HG03354 (cell line): ENCODE results near the gene PLAAT5.
"Not testable (repeated sequence)": the region's sequence is repeated elsewhere in the genome, so short reads cannot be mapped to it uniquely, and the experiment has no call there.

Source experiments
- ATAC-seq: cut with Tn5 transposase; IDR thresholded peaks from one replicate; pipeline ENCODE4 v1.9.1; 2021; ENCODE audit warnings: mild to moderate bottlenecking; ENCODE audit not compliant: unreplicated experiment, poor library complexity, severe bottlenecking

The PLAAT5 gene

DNA sequence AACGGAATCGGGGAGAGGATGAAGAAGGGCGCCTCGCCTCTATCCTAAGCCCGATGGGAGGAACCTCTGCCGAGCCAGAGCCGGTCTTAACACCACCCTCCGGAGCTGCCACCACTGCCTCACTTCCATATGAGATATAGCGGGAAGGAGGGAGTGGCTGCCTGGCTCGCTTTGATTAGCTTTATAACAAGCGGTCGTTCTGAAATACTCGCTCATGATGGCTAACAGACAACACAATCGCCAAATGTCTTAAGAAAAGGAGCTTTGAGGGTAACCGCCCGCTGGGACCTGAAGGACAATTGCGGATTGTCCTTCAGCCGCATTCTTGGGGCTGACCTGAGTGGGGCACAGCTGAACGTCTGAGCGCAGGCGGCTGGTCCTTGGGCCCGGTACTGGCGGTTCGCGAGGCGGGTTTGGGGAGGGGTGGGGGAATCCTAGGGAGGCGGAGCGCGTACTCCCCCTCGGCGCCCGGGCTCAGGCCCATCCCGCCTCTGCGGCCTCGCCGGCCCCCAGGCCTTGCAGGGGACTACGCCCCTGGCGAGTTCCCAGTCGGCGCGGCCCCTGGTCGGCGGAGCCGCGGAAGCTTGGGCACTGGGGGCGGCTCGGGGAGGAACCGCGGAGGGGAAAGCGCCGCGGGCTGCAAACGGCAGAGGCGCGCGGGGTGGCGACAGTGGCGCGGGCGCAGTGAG is at the start of gene PLAAT5:
Gene PLAAT5, minus strand, starts transcription at position 617 of the 689 bp plus-strand sequence. Its CDS starts 133 bp downstream, at position 484.
- ATAC-seq = no peak

- no peak for ATAC-seq
Observed at GRCh38 chr11:63537293-63538101, 46.5 kb upstream of the PLAAT5 start.

DNA sequence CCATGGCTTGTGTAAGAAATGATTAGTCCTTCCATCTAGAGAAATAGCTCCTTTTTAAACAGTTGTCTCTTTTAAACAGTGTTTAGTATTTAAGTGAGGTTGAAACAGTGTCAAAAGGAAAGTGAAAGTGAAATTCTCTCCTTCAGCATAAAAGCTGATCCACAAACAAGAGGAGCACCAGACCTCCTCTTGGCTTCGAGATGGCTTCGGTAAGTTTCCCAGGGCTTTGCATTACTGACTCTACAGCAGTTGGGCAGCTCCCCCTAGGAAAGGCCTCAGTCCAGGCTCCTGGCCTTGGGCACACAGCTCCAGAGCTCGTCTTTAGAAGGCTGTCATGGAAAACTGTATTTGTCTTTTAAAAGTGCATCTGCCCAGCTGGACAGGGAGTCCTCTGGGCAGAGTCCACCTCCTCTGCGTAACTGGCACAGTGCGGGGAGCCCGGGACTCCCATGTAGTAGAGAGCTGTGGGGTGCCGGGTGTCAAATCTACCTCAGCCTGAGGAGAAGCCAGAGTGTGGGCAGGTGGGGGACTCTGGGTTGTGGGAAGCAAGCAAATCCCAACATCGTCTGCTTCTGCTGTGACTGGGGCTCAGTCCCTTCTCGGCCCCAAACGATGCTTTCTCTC is 45.8 kb upstream of the PLAAT5 start, which contains the start of gene PLAAT4:
Gene PLAAT4, plus strand, starts transcription at position 140 of the 624 bp plus-strand sequence. Its CDS starts 61 bp downstream, at position 201.
- no peak for ATAC-seq

DNA sequence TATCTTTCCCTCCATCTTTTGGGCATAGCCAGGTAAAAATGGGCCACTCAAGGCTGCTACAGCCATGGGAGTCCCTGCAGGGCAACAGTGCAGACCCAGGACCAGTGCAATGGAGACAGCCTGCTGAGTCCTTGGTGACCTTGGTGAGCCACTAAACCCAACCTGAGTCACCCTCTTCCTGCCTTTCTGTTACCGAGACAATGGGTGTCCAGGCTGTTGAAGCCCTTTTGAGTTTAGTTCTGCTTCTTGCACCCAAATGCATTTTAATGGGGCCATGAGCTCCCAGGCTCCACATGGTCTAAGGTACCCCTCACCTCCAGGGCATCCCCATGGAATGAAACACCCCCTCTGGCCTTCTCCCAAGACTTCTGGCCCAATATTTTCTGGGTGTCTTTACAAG is 44.8 kb upstream of the PLAAT5 start:
- no peak for ATAC-seq

GRCh38 chr11:63534895-63535461 is 44.0 kb upstream of the PLAAT5 start:
- peak; percentile 52 for ATAC-seq

DNA sequence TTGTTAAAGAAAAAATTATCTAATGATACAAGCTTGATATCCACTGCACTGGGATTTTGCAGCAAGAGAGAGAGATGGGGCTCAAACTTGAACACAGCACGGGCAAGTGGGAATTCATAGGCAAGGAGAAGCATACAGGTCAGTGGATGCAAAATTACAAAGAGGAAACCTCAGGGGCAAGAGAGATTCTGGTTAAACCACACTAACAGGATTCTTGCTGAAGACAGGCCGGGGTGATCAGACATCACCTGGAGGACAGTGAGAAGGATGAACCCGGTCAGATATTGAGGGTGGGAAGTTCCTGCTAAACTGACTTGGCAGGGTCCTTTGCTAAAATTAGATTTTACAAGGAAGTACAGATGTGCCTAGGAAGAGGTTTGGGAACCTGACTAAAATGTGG is 43.1 kb upstream of the PLAAT5 start:
- ATAC-seq = no peak

DNA sequence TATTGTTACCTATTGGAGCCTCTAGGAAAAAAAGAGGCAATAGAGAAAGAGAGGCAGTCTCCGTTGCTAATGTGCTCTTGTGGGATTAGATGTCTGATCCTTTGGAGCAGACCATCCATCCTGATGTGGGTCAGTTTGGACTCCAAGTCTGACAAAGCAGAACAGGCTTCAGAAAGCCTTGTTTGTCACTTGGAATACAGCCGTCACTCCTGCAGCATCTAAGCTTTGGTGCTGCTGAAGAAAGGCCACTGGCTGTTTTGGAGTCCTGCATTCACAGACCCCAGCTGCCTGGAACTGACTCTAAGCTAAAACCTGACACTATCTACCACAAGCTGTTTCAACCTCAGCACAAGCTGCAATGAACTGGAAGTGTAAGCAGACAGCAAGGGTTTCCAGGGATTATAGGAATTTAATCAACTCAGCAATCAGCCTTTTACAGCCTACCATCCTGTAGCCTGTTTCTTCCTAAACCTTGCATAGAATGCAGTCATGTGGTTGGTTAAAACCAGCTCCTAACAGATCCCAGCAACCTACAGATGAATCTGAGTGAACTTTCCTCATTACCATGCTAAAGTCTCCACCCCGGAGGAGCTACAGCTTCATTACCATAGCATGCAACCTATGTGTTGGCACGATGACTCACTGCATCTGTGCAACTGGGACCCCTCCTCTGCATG is 42.0 kb upstream of the PLAAT5 start:
- no peak for ATAC-seq

DNA sequence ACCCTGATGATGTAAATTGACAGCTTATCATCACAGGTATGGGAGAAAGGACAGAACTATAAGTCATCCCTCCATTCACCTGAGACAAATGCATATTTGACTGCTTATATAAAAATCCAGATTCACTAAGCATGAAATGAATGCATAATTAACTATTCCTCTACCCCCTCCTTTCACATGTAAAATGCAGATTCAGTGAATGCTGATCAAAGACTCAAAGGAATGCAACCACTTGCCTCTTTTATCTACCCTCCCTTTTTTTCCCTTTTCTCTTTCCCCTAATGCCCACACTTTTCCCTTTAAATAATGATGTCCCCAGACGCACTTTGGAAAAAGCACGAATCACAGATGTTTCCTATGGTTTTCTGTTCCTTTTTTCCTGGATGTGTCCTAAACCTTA is 41.1 kb upstream of the PLAAT5 start:
- no peak for ATAC-seq

DNA sequence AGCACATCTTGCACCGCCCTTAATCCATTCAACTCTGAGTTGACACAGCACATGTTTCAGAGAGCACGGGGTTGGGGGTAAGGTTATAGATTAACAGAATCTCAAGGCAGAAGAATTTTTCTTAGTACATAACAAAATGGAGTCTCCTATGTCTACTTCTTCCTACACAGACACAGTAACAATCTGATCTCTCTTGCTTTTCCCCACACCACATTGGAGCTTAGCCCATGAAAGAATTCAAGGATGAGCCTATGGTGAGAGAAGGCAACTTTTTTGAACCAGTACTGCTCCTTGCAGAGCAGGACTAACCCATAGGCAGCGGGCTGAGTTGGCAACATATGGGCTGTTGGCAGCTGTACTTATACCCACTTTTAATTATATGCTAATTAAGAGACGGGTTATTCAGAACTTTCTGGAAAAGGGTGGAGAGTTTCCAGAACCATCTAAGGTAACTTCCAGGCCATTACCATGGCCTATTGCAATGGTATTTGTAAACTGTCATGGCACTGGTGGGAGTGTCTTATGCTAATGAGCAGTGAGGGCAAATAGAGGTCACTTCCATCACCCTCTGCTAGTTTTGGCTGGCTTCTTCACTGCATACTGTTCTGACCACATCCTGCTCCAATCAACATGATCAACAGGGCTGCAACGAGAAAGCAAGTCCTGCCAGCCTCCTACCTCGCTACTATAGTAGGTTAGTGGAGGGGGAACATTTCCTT is 40.3 kb upstream of the PLAAT5 start:
- ATAC-seq = peak; percentile 91

GRCh38 chr11:63530021-63530420 is 39.1 kb upstream of the PLAAT5 start:
- ATAC-seq = no peak

DNA sequence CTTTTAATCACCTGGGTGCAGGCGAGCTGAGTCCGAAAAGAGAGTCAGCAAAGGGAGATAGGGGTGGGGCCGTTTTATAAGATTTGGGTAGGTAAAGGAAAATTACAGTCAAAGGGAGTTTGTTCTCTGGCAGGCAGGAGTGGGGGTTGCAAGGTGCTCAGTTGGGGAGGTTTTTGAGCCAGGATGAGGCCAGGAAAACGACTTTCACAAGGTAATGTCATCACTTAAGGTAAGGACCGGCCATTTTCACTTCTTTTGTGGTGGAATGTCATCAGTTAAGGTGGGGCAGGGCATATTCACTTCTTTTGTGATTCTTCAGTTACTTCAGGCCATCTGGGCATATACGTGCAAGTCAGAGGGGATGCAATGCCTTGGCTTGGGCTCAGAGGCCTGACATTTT is 38.4 kb upstream of the PLAAT5 start:
- ATAC-seq = not testable (repeated sequence)

- not testable (repeated sequence) for ATAC-seq
Observed at GRCh38 chr11:63528729-63529278, 37.8 kb upstream of the PLAAT5 start.

- ATAC-seq = not testable (repeated sequence)
Observed at GRCh38 chr11:63528156-63528555, 37.2 kb upstream of the PLAAT5 start.

GRCh38 chr11:63527667-63528066 is 36.7 kb upstream of the PLAAT5 start:
- ATAC-seq = no peak

- no peak for ATAC-seq
Observed at GRCh38 chr11:63523151-63523550, 32.2 kb upstream of the PLAAT5 start.

- no peak for ATAC-seq
Observed at GRCh38 chr11:63521896-63522295, 30.9 kb upstream of the PLAAT5 start.

GRCh38 chr11:63520606-63521170 is 29.7 kb upstream of the PLAAT5 start:
- ATAC-seq = no peak

- ATAC-seq = no peak
Observed at GRCh38 chr11:63518548-63518947, 27.6 kb upstream of the PLAAT5 start.
